ENCODE results near the gene SLC4A7. TPM values are rescaled to one million over a fixed set of nuclear protein-coding genes. Genes with fewer than 3 reads are reported as not detected.
"Not testable (repeated sequence)": the region's sequence is repeated elsewhere in the genome, so short reads cannot be mapped to it uniquely, and the experiment has no call there.

Gene SLC4A7
- total RNA-seq, 1 donor from 2014 or later = 12.2 TPM

- Histone ChIP-seq H3K36me3 (peaks cover 33% of the 10 kb centered on the region), H3K9me3 (replicated peaks) (no peaks in the 10 kb centered on the region), H3K27me3 (ENCODE audit: low read depth) (no peaks in the 10 kb centered on the region), H3K4me3 (no peak overlapping the region), H3K27ac (replicated peaks) (no peak overlapping the region), H3K4me1 (no peaks in the 10 kb centered on the region)
- no peak for TF ChIP-seq CTCF (IDR thresholded peaks at IDR 0.05; ENCODE audit: borderline replicate concordance)
- no peak for DNase-seq
- intact Hi-C loops (cut with micrococcal nuclease) = no loop called here
These were observed 55.7 kb downstream of the SLC4A7 start for GRCh38 chr3:27428446-27428845.

GRCh38 chr3:27426926-27427325 is 57.3 kb downstream of the SLC4A7 start:
- intact Hi-C loops (cut with micrococcal nuclease) = no loop called here
- Histone ChIP-seq H3K4me1 (peaks cover 6% of the 10 kb centered on the region), H3K27ac (replicated peaks) (no peak overlapping the region), H3K27me3 (ENCODE audit: low read depth) (no peaks in the 10 kb centered on the region), H3K4me3 (no peak overlapping the region), H3K9me3 (replicated peaks) (no peaks in the 10 kb centered on the region), H3K36me3 (peaks cover 22% of the 10 kb centered on the region)
- no peak for TF ChIP-seq CTCF (IDR thresholded peaks at IDR 0.05; ENCODE audit: borderline replicate concordance)
- DNase-seq = no peak

GRCh38 chr3:27425896-27426565 is 58.2 kb downstream of the SLC4A7 start:
- Histone ChIP-seq H3K9me3 (replicated peaks) (no peaks in the 10 kb centered on the region), H3K27me3 (ENCODE audit: low read depth) (no peaks in the 10 kb centered on the region), H3K4me1 (peaks cover 6% of the 10 kb centered on the region), H3K4me3 (no peak overlapping the region), H3K36me3 (peaks cover 30% of the 10 kb centered on the region), H3K27ac (replicated peaks) (no peak overlapping the region)
- DNase-seq = no peak
- intact Hi-C loops (cut with micrococcal nuclease) = no loop called here
- TF ChIP-seq CTCF (IDR thresholded peaks at IDR 0.05; ENCODE audit: borderline replicate concordance) = no peak

- intact Hi-C loops (cut with micrococcal nuclease); H3K4me3 ChIP-seq; H3K9me3 ChIP-seq (replicated peaks); DNase-seq; H3K4me1 ChIP-seq; H3K27ac ChIP-seq (replicated peaks); H3K27me3 ChIP-seq (ENCODE audit: low read depth): not testable (repeated sequence)
- H3K36me3 ChIP-seq = peaks cover 34% of the 10 kb centered on the region
These were observed 59.2 kb downstream of the SLC4A7 start for GRCh38 chr3:27424812-27425521.

- intact Hi-C loops (cut with micrococcal nuclease) = no loop called here
- TF ChIP-seq CTCF (IDR thresholded peaks at IDR 0.05; ENCODE audit: borderline replicate concordance) = no peak
- Histone ChIP-seq H3K4me1 (peaks cover 6% of the 10 kb centered on the region), H3K27me3 (ENCODE audit: low read depth) (no peaks in the 10 kb centered on the region), H3K4me3 (no peak overlapping the region), H3K27ac (replicated peaks) (no peak overlapping the region), H3K9me3 (replicated peaks) (no peaks in the 10 kb centered on the region), H3K36me3 (peaks cover 33% of the 10 kb centered on the region)
- DNase-seq = no peak
These were observed 60.7 kb downstream of the SLC4A7 start for GRCh38 chr3:27423463-27423862.

GRCh38 chr3:27422617-27423016 is 61.6 kb downstream of the SLC4A7 start:
- intact Hi-C loops (cut with micrococcal nuclease) = no loop called here
- no peaks in the 10 kb centered on the region for H3K27me3 ChIP-seq (ENCODE audit: low read depth)
- H3K4me1 ChIP-seq = peaks cover 6% of the 10 kb centered on the region
- DNase-seq = no peak
- peaks cover 40% of the 10 kb centered on the region for H3K36me3 ChIP-seq
- no peaks in the 10 kb centered on the region for H3K9me3 ChIP-seq (replicated peaks)
- no peak for TF ChIP-seq CTCF (IDR thresholded peaks at IDR 0.05; ENCODE audit: borderline replicate concordance)
- H3K27ac ChIP-seq (replicated peaks) = no peak overlapping the region
- no peak overlapping the region for H3K4me3 ChIP-seq
